Fibroblast of skin of back (primary cell): ENCODE results near the gene SLC25A25.
A peak's percentile ranks its signal among the peaks of the same experiment; 100 is the strongest.

ENCODE experiments used
- DNase-seq: peaks from one replicate; pipeline ENCODE4 v3.0.0-alpha.2; 2013

The SLC25A25 gene

GRCh38 chr9:128096616-128097536, 28.8 kb downstream of the SLC25A25 start:
- DNase-seq: no peak

DNA sequence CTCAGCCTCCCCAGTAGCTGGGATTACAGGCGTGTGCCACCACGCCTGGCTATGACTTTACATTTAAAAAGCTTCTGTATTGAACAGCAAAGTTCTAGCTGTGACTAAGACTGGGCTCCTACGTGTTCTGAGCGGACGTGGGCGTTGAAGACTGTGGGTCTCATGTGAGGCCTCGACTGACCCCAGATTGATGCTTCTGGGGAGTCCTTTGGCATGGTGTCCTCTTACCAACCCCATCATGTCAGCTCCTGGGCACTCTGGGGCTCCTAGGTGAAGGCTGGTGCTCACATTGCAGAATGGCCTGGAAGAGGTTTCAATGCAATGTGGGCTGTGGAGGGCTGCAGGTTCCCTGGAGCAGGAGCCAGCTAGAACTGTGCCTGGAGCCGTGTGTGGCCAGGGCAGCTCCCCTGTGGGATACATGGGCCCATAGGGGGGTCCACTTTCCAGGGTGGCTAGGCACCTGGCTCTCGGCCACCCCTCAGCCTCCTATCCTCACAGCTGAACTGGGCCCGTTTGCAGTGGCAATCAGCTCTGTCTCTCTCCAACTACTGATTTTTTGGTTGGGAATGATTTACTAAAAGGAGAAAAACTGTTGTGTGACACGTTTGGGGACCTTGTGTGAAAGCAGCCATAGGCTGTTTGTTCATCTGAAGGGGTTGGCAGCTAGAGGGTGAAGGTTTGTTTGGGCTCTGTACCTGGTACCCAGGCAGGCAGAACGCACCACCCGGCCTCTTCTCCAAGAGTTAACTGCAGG, 29.7 kb downstream of the SLC25A25 start:
- no peak for DNase-seq

GRCh38 chr9:128098297-128099230, 30.5 kb downstream of the SLC25A25 start:
- peak; percentile 98 for DNase-seq

GRCh38 chr9:128099231-128099931, 31.3 kb downstream of the SLC25A25 start:
- DNase-seq: peak; percentile 57

GRCh38 chr9:128099932-128100491, 32.0 kb downstream of the SLC25A25 start:
- no peak for DNase-seq

GRCh38 chr9:128100581-128100980, 32.5 kb downstream of the SLC25A25 start:
- DNase-seq: no peak

DNA sequence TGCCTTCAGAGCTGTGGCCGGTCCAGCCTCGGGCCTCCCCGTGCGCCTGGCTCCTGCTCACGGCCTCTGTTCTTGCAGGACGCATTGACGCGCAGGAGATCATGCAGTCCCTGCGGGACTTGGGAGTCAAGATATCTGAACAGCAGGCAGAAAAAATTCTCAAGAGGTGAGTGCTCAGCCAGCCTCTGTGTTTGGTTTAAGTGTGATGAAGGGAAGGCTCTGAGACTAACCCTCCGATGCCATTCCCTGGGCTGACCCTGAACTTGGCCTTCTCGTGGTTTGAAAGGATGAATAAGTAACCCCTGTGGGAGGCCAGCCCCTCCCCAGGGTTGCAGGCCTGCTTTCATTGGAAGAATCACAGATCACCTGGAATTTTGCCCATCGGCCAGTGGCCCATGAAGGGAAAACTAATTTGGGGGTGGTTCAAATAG, 33.2 kb downstream of the SLC25A25 start:
- DNase-seq: no peak

GRCh38 chr9:128101690-128102089, 33.7 kb downstream of the SLC25A25 start:
- no peak for DNase-seq

DNA sequence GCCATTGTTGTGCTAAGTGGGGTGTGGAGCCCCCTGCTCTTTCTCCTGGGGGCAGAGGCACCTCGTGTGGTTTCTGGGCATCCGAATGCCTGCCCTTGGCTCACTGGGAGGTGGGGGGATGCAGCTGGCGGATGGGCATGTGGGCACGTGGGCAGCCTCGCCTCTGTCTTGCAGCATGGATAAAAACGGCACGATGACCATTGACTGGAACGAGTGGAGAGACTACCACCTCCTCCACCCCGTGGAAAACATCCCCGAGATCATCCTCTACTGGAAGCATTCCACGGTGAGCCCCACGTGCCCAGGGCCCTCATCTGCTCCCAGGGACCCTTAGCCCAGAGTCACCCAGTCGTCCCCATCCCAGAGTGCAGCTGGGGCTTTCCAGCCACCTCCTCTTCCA, 34.2 kb downstream of the SLC25A25 start:
- DNase-seq: no peak

DNA sequence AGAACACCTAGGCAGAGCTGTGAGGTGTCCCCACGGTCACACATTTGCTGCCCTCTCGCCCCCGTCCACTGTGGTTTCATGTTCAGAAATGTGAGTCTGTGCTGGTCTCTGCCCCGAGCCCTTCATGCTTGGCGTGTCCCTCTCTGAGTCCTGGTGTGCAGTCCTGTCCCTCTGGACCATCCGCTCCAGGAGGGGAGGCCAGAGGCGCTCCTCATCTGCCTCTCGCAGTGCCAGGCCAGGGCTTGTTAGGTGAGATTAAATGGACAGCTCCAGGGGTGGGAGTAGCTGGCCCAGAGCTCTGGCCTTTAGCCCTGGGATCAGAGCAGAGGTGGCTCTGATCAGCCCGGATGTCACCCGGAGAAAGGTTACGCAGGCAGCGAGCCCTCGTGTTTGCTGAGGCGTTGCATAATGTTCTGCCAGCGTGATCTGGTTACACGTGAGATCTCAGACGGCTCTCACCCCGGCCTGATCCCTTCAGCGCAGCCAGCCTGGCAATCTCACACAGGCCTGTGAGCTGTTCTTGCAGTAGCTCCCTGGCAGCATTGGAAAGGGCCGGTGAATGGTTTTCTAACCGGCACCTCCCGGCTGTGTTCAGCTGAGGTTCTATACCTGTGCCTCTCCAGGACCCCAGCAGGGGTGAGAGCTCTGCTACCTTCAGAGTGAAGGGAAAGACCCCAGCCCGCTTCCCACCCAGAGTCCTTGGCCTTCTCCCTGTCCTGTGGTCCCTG, 35.0 kb downstream of the SLC25A25 start:
- no peak for DNase-seq

DNA sequence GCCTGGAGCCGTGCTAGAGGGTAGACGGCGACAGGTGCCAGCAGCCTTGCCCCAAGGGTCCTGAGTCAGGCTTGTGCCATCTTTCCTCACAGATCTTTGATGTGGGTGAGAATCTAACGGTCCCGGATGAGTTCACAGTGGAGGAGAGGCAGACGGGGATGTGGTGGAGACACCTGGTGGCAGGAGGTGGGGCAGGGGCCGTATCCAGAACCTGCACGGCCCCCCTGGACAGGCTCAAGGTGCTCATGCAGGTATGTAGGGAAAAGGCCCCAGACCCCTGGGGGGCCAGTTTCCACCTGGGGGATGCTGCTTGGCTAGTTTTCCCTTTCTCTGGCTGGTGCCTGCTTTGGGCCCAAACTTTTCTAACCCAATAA, 35.5 kb downstream of the SLC25A25 start:
- no peak for DNase-seq

DNA sequence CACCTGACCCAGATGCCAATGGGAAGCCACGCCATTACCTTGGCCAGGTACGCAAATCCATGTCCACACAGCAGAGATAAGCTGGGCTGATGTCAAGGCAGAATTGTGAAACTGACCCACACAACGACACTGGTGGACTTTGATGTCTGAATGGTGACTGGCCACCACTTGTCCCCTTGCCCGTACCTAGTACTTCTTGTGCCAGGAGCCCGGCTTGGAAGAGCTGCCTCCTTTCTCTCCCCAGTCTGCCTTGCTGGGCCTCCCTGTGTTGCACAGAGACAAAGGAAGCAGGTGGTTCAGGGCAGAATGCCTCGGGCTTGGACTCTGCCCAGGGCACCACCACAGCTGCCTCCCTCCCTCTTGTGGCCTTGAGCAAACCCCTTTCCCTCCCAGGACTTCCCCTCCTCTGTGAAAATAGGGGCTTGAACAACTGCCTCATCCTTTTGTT, 36.2 kb downstream of the SLC25A25 start:
- peak; percentile 40 for DNase-seq

- DNase-seq: no peak
These were observed 37.6 kb downstream of the SLC25A25 start for GRCh38 chr9:128105538-128106175.

DNA sequence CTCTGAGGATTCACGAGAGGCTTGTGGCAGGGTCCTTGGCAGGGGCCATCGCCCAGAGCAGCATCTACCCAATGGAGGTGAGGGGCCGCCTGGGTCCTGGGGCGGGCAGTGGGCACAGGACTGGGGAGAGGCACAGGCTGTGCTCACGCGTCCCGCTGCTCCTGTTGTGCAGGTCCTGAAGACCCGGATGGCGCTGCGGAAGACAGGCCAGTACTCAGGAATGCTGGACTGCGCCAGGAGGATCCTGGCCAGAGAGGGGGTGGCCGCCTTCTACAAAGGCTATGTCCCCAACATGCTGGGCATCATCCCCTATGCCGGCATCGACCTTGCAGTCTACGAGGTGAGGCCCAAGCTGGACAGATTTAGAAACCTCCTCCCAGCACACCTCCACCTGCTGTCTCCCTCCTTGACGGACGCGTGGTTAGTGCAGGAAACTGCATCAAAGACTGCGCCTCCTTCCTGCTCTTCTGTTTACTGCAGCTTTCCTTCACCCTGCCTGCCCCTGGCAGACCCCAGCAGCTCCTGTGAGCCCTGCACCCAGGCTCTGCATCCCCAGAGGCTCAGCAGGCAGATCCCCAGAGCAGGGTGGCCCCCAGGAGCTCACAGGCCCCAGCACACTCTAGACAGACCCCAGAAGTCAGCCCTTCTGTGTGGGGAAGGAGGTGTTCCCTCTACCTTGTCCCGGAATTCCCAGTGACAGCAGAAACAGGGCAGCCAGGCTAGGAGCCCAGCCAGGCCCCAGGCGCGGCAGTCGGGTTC, 38.3 kb downstream of the SLC25A25 start:
- DNase-seq: no peak

GRCh38 chr9:128106940-128107467, 39.0 kb downstream of the SLC25A25 start:
- no peak for DNase-seq

- DNase-seq: no peak
These were observed 39.6 kb downstream of the SLC25A25 start for GRCh38 chr9:128107468-128108268.

DNA sequence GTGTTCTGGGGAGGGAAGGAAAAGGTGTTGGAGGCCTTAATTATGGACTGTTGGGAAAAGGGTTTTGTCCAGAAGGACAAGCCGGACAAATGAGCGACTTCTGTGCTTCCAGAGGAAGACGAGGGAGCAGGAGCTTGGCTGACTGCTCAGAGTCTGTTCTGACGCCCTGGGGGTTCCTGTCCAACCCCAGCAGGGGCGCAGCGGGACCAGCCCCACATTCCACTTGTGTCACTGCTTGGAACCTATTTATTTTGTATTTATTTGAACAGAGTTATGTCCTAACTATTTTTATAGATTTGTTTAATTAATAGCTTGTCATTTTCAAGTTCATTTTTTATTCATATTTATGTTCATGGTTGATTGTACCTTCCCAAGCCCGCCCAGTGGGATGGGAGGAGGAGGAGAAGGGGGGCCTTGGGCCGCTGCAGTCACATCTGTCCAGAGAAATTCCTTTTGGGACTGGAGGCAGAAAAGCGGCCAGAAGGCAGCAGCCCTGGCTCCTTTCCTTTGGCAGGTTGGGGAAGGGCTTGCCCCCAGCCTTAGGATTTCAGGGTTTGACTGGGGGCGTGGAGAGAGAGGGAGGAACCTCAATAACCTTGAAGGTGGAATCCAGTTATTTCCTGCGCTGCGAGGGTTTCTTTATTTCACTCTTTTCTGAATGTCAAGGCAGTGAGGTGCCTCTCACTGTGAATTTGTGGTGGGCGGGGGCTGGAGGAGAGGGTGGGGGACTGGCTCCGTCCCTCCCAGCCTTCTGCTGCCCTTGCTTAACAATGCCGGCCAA, 40.4 kb downstream of the SLC25A25 start:
- DNase-seq: no peak
